M059J (cell line): ENCODE data around the gene PCGF1. TPM values are rescaled to one million over a fixed set of nuclear protein-coding genes. Genes with fewer than 3 reads are reported as not detected.

ENCODE experiments used
- DNase-seq: peaks from one replicate; pipeline ENCODE4 v3.0.0-alpha.2; 2012; ENCODE audit warnings: low read depth
- total RNA-seq: library from RNA; depleted of rRNA; stranded (reverse); fragments of >200 nt; shearing (Covaris generic); gene quantifications from 2 replicates; pipeline ENCODE4 v1.2.3, GENCODE V29; 2014

PCGF1 gene
- total RNA-seq, 1 experiment from 2014 or later: 28.9 TPM

DNA sequence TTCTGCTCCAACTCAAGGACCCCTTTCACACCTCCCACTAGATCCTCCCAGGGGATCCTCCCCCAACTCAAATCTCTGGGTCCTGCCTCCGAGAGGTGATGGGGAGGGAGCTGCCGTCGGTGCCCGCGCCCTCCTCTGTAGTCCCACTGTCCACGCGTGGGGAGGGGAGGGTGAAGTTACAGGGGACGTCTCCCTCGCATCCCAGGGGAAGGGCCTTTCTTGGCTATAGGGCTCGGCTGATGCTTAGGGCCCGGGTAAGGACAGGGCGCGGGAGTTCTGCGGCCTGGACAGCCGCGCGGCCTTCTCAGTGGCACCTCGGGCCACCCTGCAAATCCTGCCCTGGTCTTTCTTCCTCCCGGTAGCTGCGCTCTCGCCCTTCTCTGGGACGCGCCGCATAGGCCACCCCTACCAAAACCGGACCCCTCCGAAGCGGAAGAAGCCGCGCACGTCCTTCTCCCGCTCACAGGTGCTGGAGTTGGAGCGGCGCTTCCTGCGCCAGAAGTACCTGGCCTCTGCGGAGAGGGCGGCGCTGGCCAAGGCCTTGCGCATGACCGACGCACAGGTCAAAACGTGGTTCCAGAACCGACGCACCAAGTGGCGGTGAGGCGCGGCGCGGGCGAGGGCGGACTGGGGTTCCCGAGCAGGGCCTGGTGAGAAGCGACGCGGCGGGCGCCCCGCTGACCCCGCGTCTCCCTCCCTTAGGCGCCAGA is 7.9 kb upstream of the PCGF1 start:
- no peak for DNase-seq

DNA sequence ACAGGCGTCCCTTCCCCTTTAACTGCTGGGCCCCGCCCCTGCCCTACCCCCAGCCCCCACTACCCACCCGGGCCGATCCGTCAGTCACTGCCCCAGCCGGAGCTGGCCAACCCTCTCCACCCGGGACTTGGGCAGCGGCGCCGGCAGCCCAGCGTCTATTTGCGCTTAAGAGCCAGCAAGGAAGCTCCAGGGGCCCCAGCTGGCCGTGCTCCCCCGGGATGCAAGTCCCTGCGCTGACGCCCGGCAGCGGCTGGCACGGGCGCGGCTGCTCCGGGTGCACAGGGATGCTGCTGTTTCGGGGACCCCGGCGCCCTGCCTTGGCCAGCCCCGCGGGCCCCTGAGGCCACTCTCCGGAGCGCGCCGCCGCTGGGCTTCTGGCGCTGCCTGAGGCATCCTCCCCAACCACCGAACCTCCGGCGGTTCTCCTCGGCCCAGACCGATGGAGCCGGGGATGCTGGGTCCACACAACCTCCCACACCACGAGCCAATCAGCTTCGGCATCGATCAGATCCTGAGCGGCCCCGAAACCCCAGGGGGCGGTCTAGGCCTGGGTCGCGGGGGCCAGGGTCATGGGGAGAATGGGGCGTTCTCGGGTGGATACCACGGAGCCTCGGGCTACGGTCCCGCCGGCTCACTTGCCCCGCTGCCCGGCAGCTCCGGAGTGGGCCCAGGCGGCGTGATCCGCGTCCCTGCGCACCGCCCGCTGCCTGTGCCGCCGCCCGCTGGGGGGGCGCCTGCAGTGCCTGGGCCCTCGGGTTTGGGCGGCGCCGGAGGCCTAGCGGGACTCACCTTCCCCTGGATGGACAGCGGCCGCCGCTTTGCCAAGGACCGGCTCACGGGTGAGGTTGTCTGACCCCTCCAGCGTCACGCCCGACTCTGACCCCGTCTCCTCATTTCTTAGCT is 7.1 kb upstream of the PCGF1 start, which contains the start of gene TLX2:
TLX2 (plus strand) TSS at position 83 of the 903 bp plus-strand sequence; CDS start at position 440, 357 bp downstream.
- DNase-seq: peak; percentile 34

DNA sequence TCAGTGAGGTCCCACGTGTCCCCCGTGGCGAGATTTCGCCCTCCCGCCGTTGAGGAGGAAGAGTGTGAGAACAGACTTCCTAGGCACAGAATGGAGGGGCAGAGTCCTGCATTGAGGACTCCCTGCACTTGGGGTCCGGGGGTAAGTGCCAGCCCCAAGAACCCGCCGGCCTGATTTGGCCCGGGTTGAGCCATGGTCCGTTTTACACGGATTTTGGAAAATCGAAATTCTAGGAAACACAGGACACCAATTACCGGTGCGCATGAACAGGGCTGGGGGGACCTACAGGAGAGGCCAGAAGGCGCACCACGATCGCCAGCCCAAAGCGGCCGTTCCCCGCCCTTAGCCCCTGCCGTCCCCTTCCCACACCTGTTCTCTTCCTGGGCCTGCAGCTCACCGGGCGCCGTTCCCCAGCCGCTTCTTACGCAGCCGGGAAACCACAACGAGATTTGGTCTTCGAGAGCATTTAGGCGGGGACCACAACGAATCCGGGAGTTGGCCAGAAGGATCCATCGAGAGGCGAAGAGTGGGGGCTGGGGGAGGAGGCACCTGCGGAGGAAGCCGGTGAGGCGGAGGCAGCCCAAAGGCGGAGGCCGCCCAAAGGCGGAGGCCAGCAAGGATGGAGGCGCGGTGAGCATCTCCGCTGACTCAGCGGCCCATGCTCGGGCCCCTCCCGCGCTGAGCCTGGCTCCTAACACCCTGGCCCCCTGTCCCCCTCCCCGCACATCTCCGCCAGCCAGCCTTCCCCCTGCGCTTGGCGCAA is 6.3 kb upstream of the PCGF1 start:
- DNase-seq: peak; percentile 20

DNA sequence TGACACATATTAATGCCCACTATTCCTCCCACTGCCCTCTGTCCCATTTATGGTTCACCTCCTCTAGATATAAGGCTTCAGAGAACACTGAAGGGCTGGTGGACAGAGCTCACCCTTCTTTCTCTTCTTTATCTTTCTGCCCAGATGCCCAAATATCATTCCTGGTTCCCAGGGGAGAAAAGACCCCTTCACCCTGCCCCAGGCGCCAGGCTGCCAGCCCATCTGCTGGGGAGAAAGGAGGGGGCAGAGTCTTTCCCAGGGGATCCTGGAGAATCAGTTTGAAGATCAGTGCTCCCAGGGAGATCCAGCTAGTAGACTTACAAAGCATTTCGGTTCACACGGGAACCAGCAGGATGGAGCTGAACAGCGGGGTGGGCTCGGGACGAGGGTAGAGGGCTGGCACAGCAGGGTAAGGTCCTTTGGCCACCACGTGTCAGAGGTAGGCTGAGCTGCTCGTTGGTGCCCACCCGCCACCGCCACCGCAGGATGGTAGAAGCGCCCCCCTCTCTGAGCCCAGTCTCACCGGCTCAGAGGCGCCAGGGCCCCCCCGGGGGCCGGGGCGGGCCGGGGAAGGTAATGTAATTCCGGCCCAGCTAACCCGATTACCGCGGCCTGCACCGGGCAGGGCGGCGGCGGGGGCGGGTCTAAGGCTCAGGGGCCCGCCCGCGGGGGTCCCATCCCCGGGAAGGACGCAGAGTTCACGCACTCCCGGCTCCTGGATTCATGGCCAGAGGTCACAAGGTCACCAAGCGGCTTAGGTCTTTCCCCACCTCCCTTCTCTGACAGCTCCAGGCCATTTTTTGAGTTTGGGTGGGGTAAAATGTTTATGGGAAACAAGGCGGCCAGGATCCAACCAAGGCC is 5.5 kb upstream of the PCGF1 start:
- no peak for DNase-seq

DNA sequence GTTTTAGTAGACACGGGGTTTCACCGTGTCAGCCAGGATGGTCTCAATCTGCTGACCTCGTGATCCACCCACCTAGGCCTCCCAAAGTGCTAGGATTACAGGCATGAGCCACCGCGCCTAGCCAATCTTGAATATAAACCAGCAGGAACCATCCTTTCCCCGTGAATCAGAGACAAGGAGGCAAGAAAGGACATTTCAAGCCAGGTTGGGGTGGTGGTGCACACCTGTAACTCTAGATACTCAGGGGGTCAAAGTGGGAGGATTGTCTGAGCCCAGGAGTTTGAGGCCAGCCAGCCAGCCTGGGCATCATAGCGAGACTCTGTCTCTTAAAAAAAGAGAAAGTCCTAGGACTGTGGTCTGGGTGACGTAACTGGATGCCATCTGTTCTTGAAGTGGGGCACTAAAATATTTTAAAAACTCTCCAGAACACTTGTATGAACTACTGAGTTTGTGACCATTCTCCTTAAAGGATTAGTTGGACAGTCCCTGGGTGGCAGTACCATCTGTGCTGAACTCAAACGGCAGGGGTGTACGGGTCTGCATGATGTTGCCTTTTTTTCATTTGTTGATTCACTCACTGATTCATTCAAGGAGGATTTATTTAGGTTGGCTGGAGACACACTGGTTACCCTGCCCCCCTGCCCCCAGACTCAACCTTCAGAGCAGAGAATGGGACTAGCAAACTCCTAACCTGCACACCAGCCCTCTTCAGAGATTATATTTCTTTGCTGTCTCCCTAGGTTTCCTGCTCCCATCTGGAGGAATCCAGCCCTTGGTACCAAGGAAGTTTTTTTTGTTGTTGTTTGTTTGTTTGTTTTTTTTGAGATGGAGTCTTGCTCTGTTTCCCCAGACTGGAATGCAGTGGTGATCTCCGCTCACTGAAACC is 3.9 kb upstream of the PCGF1 start:
- DNase-seq: peak; percentile 16

DNA sequence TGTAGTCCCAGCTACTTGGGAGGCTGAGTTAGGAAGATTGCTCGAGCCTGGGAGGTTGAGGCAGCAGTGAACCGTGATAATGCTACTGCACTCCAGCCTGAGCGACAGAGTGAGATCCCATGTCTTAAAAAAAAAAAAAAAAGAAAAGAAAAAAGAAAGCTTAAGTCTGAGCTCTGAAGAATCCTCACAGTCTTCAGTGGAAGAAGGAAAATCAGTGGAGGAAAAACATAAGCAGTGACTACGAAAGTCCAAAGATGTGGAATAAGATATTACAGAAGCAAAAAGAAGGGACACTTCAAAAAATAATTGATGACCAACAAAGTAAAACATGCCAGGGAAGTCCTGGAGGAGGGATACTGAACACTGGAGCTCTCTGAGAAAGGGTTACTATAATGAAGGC is 2.8 kb upstream of the PCGF1 start:
- no peak for DNase-seq

DNA sequence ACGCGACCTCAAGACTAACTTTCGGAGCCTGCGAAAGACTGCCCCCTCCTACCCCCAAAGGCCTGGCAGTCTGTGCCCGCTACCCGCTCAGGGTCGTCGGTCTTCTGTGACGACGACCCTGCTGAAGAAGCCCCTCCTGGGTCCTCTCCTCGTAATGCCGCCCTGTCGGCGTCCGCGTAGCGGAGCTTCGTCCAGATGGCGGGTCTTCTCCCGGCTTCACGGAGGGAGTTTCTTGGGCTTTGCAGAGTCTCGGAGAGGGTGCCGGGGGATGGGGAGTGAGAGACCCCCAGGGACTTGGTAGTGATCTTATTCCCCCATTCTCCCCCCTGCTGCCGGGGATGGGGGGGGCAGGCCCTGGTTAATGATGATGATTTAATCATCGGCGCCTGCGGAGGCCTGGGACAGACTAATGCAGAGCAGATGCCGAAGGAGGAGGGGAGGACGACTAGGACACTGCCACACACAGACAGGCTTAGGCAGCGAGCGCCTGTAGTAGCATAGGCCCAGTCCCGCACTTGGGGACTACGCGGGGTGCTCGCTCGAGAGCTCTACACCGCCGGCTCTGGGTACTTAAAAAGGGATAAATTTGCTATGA is 528 bp upstream of the PCGF1 start:
- peak; percentile 18 for DNase-seq

DNA sequence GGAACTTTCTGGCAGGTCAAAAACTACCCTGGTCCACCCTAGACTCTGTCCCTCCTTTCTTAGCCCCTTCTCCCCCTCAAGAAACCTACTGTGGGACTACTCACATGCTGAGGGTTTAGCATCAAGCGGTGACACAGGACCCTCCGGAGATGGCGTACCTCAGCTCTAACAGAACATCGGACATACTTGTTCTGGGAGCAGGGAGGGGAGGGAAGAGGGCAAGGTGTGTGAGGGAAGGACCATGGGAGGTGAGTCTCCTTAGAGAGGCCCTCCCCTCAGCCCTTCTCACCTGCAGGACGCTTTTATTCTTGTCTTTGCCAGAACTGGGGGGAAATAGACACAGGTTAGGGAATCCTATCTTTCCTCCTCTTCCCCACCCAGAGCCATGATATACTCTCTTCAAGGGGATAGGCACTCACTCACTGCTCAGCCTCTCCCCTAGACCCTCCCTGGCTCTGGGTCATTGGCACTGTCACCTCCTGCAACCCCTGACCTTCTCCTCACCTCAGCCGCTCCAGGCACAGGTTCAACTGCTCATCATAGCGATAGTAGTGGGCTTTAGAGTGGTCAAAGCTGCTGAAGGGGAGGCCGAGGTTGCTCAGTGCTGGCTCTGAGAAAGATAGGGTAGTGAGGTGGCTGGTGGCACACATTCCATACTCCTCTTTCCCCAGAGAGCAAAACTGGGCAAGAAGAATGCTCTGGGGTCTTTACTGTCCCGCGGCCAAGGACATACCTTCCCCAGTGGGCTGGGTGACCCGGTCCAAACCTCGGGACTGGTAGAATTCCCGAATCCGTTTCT is 1.8 kb downstream of the PCGF1 start:
- DNase-seq: no peak

DNA sequence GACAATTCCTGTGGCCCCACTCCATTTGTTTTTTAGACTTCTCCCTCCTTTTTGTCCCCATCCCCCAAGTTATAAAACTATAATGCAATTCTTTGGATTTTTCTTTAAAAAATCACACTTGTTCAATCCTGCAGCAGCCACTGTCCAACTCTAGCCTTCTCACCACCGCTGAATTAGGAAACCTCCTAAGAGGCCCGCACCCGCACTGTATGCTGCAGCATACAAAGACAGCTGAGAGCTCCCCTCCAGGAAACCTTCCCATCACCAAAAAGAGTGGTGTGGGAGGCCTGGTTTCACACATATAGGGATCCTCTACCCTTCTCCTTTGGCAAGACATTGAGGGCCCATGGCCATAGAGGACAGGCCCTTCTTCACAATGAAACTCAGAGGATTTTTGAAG is 2.9 kb downstream of the PCGF1 start:
- DNase-seq: no peak

DNA sequence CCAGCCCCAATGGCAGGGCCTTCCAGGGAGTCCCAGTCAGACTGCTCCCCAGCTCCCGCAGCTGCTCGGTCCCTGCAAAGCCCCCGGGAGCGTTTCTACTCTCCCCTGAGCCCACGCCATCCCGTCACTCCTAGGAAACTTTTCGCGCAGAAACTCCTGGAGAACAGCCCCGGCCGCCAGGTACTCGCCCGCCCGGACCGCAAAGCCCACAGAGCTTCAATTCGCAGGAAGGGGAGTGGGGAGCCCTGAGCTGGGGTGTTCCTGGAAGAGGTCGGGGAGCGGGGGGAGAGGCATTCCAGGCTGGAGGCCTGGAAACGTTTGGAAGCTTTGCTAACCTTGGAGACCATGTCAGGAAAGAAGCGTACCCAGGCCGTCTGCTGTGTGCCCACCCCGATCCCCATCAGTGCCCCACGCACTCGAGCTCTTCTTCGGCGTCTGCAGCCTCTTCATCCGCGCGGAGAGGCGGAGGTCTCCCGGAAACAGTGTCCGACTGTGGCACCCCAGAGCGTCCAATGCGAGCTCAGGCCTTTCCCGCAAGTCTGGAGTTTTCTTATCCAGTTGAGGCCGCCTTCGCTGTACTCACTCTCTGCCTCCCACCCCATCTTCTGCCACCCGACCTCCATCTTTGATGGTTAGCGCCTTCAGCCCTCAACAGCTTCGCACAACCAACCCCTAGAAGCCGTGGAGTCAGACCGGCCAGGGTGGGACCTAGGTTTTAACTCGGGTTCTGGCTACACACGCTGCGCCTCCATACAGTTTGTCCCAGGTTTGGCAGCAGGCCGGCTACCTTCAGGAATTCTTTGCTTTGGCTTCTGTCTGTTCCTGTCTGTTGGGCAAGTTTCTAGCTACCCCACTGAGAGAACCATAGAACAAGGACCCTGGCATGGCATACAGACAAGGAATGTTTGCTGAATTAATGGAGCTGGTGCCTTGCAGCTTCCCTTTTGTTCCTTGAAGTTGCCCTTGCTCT is 3.7 kb downstream of the PCGF1 start:
- no peak for DNase-seq

DNA sequence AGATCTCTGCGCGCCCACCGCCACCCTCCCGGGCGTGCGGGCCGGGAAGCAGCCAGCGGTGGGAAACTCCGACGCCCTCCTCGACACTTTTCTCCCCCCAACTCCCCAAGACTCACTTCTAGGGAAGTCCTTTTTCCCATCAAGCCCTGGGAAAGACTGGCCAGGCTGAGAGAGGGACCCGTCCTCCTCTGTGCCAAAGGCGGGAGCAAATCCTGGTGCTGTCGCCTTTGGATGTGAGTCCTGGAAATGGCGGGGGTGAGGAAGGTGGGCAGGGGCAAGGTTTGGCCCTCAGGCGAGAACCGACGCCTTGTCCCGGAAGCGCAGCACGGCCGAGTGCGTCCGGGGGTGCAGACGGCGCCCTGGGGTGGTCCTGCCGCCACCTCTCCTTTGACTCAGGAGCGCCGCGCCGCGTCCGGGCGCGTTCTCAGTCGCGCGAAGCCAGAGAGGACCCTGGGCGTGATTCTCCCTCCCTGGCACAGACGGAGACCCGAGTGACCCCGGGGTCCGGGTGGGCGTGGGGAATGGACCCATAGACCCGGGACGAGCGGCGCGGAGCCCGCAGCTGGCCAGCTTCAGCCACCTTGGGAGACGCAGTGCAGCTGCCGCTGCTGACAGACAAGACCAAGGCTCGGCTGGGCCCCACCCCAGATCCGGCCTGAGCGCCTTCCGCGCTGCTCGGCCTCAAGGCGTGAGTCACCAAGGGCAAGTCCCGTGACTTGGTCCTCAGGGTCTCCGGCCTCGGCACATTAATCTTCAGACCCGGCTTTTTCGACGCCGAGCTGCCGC is 4.6 kb downstream of the PCGF1 start:
- peak; percentile 73 for DNase-seq

DNA sequence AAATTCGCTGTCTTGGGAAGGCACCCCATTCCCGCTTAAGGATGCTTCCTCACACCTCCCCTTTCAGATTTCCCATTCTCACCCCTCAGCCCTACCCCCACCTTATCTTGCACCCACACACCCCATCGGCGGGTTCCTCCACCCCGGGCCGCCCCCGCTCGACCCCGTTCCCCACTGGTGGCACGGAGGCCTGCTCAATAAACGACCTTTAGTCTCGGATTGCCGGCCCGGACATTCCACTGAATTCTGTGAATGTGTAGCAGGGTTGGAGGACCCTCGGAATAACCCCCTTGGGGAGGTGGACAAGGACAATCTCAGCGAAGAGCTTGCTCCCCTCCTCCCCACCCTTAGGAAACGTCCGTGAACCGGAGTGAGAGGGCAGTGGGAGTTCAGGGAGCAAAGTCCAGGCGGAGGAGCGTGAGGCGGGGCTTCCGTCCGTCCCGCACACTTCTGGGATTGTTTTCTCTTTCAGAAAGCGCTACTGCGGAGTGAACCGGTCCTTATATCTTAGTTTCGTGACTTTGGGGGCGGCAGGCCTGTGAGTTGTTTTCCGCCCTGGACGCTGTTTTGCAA is 5.3 kb downstream of the PCGF1 start:
- no peak for DNase-seq

DNA sequence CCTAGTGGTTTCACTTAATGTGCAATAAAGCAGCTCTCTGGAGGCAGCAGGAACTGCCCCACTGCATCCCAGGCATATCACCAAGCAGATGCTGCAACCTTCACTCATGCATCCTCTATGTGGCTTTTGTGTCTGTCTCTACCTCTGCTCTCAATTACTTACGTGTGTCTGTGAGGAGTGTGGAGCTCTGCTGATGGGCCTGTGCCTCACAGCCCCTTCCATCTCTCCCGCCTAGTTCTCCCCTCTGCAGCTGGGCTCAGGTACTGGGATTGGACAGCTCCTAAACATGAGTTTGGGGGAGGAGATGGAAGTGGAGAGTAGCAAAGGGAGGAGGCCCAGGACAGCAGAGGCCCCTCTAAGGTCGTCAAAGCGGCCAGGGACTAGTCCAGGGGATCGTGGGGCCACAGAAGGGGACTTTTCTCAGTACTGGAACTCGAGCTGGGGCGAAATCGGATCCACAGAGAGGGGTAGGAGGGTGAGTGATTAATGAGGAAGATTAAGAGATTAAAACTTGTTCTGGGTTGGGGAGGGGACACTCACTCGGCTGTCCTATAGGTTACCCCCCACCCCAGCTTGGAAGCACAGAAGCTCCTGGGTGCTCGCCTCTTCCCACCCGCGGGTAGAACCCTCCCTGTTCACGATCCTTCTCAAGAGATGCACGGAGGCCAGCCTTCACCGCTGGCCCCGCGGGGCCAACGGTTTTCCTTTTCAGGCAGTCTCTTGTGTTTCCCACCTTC is 6.0 kb downstream of the PCGF1 start:
- no peak for DNase-seq

DNA sequence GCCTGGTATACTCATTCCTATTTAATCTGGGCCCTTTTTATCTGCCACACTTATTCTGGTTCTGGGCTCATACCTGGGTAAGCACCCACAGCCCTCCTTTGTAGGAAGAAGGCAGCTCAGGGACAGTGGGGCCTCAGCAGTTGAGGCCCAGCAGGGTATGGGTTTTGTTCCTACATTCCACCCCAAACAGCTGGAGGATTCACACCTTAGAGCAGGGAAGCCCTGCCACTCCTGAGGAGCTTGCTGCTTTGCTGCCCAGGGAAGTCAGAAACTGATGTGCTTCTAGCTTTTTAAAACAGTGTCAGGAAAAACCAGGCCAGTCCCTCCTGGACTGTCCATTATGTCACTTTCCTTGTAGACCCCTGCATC is 6.9 kb downstream of the PCGF1 start:
- no peak for DNase-seq

DNA sequence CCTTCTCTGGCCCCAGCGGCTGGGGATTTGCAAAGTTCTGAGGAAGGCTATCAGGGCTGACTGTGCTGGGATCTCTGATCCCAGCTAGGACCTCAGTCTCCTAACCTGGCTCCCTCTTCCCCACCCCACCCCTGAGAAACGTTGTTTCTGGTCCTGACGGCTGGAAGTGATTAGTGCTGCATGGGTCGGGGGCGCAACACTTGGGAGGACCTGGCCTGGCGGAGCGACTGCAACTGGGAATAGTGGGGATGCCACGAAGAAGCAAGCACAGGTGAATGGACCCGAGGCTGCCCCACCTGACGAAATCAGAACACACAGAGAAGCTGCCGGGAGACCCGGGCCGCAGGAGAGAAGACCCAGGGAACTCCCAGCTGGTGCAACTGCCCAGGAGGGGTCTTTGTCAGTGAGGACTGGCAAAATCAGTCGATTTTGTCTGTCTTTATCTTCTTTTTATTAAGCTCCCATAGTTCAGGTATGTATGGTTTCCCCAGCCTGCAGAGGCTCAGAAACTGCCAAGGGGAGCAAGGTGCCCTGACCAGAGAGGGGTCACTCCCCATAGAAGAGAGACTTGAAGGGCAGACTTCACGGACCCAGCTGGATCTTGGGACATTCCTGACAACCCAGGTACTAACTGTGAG is 7.4 kb downstream of the PCGF1 start:
- DNase-seq: no peak
